ENCODE results near the gene GPX2.

DNA sequence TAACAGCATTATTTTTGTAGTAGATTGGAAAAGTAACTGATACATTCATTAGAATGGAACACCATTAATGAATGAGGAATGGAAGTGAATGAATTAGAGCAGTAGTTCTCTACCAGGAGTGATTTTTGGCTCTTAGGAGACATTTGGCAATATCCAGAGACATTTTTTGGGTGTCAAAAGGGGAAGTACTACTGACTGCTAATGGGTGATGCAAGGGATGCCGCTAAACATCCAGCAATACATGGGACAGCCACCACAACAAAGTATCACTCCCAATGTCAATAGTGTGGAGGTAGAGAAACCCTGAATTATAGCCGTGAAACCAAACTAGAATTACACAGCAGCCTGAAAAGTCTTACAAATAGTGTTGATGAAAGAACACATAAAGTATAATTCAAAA is 26.7 kb downstream of the GPX2 start:
- TF ChIP-seq, protein P1, sequence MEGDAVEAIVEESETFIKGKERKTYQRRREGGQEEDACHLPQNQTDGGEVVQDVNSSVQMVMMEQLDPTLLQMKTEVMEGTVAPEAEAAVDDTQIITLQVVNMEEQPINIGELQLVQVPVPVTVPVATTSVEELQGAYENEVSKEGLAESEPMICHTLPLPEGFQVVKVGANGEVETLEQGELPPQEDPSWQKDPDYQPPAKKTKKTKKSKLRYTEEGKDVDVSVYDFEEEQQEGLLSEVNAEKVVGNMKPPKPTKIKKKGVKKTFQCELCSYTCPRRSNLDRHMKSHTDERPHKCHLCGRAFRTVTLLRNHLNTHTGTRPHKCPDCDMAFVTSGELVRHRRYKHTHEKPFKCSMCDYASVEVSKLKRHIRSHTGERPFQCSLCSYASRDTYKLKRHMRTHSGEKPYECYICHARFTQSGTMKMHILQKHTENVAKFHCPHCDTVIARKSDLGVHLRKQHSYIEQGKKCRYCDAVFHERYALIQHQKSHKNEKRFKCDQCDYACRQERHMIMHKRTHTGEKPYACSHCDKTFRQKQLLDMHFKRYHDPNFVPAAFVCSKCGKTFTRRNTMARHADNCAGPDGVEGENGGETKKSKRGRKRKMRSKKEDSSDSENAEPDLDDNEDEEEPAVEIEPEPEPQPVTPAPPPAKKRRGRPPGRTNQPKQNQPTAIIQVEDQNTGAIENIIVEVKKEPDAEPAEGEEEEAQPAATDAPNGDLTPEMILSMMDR (IDR thresholded peaks at IDR 0.05; ENCODE audit: insufficient read depth, low read depth, low read length) = no peak
- no peak for TF ChIP-seq EZH2 (IDR thresholded peaks at IDR 0.05; ENCODE audit: insufficient read depth, low read length)
